GM19238 (cell line): ENCODE measurements around the gene AKAP6.
"Not testable (repeated sequence)": the region's sequence is repeated elsewhere in the genome, so short reads cannot be mapped to it uniquely, and the experiment has no call there.

Experiments
- DNase-seq: peaks from one replicate; pipeline ENCODE4 v3.0.0; 2011; ENCODE audit warnings: low spot score; ENCODE audit not compliant: insufficient read length

AKAP6 gene

DNA sequence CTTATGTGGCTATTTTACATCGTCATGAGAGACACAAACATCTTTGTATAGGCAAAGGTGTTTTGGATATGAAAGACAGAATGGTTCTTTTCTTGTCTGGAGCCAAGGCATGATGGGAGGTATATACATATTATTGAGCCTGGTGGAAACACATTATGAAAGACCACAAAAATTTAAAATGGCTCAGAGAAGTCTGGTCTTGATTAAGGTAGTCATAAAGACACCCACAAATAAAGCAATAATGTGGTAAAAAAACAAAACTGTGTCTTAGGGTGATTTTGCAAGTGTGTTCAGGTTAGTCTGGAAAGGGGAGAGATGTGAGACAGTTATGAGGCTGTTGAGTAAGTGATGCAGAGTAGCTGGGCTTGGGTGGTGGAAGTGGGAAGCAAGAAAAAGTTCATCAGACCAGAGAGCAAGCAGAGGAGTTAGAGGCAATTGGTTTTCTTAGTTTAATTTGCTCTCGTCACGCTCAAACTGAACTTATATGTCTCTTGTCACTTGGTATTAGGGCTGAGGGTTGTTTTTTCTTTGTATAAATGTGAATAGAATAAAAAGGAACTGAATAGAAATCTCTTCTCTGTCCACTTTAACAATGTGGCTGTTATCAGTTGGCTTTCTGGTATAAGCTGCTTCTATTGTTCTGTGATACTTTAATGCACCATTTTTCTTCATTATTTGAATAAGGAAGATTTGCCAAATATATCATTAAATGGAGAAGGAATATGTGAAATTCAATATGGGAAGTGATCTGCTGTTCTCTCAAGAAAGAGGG, 115.0 kb downstream of the AKAP6 start:
- no peak for DNase-seq

DNA sequence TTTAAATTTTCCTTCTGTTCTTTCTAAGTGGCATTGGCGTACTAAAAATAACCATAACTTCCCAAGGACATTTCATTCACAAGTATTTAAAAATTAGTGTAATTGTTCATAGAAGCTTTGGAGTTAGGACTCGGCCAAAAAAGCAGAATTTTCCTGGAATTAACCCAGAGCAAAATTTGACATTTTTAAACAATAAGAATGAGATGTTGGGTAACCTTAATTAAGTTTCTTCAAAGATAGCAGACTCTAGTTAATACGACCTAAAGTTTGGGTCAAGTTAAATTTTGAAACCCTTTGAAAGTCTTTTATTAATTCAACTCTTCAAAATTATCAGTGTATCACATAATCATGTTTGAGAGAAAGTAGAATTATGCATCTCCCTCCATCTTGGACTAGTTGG, 118.3 kb downstream of the AKAP6 start:
- no peak for DNase-seq

DNA sequence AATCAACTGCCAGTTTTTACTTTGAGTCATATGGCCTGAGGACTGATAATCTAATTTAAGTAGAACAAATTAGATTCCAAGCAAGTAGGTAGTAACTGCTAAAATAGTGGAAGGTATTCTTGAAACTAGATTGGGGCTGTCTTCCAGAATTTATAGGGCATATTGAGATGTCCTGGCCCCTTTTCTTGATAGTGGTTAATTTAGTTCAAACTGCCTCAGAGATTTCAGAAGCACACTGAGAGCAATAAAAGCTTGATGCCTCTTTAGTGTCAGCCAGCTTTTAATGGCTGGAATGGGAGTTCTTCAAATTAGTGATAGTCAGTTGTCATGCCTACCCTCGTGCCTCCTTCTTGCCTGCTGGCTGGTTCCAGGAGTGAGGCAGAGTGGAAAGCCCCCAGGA, 120.5 kb downstream of the AKAP6 start:
- DNase-seq = no peak

DNA sequence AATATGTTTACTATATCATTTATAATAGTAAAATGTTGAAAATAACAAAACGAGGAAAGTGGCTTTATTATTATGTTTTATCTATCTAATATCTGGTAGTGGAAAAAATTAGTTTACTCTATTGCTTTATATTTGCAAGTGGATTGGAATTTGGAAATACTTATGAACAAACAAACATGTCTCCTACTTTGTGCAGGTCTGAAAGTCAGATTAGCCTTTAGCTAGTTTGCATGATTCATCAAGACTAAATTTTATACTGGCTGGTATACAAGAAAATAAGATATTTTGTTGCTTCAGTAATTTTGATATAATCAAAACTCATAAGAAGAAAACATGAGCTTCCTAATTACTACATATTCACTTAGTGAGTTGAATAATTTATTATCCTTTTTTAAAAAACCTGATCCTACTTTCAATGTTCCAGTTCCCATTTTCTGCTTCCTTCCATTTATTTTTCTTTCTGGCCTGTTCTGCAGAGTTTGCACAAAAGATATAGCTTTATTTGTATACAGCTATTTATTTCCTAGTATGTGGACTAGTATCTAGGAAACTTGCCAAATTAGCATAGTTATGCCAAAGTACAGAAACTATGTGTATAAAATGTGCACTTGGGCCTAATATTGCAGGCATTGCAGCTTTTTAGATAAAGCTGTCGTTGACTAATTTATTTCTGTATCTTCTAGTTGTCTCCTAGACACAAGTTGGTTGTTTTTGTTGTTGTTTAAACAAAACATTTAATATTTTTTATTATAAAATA, 122.0 kb downstream of the AKAP6 start:
- no peak for DNase-seq

DNA sequence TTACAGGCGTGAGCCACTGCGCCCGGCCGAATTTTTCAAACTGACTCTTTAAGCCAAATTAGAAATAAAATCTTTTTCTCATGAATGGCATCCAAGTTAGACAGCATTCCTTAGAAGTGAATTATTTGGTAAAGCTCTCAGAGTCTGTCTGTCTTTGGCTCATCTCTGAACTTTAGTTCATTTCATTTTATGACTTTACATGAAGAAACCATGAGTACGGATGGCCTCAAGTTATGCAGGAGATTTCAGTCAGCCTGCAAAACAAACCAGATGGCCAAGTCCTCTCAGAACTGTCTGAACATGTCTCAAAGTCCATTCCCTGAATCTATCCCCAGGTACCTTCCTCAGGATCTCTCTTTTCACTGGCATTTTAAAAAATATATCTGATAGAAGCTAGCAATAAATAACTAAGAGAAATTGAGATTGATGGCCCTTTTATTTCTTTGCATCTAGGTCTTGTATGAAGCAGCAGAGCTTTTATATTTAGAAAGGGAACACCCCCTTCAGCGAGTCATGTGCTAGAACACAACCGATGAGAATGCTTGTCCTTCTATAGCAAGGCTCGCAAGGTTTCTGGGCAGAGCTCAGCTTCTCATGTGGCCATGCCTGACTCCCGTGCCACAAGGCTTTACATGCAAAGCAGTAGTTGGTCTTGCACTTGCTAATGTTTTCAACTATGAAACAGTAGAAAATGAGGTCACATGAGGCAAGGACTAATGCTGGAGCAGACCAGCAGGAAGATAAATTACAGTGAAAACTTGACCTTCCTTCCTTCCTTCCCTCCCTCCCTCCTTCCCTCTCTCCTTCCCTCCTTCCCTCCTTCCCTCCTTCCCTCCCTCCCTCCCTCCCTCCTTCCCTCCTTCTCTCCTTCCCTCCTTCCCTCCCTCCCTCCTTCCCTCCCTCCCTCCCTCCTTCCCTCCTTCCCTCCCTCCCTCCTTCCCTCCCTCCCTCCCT, 125.0 kb downstream of the AKAP6 start:
- DNase-seq = no peak

DNA sequence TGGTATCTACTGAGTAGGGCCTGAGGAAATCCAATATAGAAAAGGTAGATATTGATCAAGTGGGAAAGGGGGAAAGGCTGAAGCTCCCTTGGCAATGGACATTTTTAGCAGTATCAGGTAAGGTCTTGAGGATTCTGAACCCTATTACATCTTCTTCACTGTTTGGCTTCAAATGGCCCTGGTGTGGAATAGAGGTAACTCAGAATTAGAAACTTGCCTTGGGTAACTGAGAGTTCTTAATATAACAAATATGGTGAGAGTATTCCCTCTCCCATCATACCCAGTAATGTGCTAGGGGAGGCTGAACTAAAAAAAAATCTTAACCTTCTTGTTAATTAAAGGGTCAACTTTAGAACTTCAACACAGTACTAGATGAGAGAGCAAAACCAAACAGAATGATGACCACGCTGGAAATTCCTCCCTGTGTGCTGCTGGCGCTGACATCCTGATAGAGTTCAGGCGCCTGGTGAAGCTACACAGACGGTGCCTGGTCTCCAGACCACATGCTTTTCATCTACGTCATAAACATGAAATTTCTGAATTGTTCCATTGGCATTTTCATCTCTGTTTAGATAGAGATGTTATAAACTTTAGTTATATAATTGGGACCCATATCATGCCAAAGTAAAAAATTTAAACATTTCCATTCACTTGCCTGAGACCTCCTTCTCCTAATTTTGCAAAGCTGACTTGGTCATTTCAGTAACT, 128.3 kb downstream of the AKAP6 start:
- no peak for DNase-seq

DNA sequence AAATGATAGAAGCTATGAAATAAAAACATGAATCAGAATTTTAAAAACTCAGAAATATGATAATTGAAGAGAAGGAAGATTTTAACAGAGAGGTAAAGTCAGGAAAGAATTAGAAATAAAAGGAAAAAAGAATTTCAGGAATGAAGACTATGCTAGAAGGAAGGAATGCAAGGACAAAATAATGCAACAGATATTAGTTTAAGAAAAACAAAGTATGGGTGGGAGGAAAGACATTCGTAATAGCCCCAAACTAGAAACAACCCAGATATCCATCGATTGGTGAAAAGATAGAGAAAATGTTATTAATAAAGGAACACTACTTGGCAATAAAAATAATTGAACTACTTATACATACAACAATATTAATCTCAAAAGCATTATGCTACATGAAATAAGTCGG, 129.6 kb downstream of the AKAP6 start:
- DNase-seq = no peak

DNA sequence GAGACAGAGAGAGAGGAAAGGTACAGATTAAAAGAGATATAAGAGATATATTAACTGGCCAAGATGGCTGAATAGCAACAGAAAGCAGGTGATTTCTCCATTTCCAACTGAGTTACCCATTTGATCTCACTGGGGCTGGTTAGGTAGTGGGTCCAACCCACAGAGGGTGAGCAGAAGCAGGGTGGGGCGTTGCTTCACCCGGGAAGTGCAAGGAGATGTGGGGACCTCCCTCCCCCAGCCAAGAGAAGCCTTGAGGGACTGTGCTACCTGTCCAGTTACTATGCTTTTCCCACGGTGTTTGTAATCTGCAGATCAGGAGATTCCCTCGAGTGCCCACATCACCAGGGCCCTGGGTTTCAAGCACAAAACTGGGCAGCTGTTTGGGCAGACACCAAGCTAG, 131.2 kb downstream of the AKAP6 start:
- no peak for DNase-seq

DNA sequence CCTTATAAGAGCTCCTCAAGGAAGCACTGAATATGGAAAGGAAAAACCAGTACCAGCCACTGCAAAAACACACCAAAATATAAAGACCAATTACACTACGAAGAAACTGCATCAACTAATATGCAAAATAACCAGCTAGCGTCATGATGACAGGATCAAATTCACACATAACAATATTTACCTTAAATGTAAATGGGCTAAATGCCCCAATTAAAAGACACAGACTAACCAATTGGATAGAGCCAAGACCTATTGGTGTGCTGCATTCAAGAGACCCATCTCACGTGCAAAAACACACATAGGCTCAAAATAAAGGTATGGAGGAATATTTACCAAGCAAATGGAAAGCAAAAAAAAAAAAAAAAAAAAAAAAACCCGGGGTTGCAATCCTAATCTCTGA, 133.5 kb downstream of the AKAP6 start:
- DNase-seq = not testable (repeated sequence)

DNA sequence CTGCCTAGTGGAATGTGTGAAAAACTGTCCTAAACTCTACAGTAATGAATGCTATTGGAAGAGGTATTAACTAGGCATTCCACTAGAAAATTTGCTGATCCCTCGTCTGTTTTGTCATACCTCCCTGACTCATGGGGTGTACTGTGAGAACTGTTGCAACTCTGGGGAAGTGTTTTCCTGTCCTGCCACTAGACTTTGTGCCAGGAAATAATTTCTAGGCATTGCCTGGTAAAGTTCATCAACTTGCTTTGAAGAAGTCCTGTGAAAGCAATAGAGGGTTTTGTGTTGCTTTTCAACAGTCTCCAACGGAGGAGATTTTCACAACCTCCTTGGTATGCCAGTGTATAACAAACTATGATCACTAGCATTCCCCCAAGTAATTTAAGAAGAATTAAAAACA, 139.9 kb downstream of the AKAP6 start:
- DNase-seq = no peak

DNA sequence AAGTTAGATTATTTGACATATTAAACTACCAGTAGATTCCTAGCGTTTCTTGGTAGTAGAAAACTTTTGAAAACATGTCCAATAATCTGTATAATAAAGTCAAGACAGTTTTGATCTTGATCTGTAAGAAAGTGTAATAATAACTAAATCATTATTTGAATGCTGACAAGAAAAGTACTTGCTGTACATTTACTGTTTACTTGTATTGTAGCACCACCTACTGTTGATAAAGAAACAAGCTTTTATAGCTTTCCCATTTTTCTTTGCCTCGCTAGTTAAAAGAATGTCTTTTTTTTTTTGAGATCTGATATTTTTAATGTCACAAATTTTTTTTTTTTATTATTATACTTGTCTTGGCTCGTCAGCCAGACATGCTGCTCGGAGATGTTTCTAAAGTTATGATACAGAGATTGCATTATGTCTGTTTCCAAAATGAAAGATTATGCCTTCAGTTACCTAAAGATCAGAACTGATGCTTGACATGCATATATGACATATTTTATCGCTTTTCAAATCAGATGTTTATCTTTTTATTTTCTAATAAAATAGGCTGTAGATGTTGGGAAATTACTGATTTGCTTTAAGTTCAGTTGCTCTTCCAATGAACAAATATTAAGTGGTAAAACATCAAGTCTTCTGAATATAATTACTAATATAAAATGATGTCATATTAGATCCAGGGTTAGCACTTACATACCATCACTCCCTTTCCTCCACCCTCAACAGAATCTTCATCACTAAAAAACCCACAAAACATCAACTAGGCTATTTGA, 140.5 kb downstream of the AKAP6 start:
- no peak for DNase-seq

DNA sequence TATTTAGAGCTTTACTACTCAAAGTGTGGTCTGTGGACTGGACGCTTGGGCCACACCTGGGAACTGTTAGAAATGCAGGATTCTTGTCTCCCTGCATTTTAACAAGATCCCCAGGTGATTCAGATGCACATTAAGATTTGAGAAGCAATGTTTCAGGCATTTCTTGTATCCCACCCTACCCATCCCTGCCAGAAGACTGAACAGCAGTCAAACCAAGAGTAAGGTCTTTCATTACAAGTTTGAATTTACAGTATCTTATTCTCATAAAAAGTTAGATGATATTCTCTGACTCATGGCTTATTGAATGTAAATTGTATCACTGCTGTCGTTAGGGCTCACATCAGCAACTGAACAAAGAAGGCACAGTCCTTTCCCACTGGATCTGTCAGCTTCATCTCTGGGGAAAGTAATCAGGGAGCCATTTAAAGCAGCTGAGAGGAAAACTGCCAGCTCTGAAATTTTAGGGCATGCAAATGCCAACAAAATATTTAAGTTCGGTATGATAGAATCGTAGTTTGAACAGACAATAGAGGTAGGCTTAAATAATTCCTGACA, 141.1 kb downstream of the AKAP6 start:
- DNase-seq = no peak

DNA sequence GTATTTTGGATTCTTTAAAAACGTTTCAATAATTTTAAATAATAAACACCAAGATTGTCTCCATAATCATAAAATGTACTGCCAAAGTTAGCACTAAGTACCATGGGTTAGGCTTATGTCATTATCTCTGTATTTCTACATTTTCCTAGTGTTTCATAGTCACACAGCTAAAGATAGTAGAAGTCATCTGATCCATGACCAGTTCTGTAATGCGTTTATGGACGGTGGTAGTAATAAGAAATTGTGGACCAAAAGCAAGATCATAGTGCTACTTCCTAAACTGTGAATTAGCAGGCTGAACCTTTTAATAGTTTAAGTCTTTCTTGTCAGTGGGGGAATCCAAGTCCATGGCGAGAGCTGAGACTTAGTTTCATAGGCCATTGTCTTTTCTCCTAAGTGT, 142.1 kb downstream of the AKAP6 start:
- no peak for DNase-seq

DNA sequence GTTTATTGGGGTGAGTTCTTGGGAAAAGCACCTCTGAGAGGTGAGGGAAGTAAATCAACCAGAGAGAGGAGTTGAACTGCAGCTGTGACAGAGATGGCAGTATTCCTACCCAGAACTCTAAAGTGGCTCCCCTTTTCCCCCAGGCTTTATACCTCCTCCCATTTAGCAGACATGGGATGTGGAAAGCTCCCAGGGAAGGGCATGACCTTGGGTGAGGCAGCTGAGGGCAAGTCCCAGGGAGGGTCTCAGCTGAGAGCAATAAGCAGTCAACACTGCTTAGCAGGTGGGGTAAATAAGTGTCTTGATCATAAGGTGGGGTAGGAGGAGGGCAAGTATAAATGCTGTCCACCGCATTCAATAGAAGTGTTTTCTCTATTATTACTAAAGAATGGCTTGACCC, 143.0 kb downstream of the AKAP6 start:
- no peak for DNase-seq

DNA sequence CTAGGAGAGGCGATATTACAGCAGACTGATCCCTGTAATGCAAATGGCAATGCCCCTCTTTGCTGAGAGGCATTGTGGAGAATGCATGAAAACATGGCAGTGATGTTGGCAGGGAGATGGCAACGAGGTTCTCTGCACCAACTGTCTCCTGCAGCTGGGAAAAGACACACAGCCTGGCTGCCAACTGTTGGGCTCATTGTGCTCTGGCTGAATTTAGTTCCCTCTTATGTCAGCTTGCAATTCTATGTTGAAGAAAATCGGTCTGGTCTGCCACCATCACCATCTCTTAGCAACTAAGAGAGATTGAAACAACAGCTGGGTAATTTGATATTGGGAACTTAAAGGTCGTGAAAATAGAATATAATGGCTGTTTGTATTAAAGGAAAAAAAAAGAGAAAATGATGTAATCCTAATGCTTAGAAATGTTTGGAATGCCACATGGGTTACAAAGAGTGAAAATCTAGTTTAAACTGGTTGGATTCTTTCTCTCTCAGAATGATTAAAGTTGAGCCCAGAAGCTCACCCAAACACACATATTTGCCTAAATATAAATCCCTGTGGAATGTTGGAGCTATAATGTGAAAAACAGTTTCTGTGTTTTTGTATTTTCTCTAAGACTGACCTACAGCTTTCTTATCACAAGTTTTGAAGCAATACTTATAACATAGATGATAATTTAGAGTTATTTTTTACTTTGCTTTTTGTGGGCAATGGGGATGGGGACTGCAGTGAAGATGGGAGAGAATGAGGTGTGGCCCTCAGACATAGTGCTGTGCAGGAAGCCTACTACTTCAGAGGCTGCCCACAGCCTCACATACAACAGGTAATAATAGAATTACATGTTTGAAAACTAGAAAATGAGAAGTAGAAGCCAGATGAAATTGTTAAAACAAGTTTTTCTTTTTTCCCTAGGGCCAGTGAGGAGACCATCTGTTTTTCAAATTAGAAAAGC, 143.7 kb downstream of the AKAP6 start:
- DNase-seq = no peak

DNA sequence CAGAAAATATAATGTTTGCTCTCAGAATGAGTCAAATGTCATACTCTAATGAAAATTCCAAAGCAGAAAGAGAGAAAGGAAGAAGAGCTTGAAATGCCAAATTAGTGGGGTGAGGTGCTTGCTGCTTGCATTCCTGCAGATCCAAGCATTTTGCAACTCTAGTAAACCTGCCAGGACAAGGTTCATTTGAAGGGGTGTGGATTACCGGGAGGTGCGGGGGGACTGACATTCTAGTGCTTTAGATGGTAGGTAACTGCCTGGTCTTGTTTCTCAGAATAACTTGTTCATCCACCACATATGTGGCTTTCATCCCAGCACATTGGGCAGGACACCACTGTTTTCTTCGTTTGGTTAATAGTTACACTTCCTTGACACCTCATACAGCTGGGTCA, 144.4 kb downstream of the AKAP6 start:
- no peak for DNase-seq

DNA sequence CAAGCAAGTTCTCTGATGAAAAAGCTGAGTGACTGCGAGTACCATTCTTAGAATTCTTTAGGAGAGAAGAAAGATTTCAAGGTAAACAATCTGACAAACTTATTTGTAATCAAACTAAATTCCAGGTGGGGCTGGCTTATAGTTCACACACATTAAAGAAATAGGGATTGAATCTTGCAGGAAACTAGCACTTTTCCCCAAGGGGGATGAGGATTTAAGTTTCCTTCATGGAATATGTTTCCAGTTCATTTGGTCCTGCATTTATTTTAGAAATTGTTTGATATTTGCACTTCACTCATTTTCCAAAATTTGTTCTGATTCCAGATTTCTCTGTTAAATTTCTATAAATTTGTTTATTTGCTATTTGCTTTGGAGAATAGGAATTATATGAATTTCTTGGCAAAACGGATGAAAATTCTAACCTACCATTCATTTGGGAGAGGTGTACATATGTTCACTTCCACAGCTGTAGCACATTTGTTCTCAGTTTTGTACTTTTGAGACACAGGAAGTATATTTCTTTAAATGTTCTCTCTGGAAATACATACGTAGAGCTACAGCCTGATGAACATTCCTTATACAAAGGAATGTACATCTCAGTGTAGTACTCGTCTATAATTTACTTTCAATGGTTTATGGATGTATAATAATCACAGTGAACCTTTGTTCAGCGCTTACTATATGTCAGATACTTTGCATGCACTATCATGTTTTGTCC, 145.5 kb downstream of the AKAP6 start:
- no peak for DNase-seq

DNA sequence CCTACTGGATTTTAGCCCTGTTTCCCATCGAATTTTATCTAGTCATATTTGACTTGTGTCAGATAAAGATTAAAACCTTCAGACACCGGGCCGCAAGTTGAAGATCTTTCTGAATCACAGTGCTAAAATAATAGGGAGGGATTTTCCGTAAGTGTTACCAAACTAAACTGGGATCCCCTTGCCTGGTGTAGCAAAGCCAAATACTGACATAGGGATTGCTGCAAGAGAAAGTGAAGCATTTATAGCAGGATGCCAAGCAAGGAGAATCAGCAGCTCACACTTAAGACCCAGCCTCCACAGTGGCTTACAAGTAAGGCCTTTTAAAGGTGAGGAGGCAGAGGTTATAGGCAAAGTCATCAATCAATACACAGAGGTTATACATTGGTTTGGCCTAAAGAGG, 147.4 kb downstream of the AKAP6 start:
- DNase-seq = no peak
